Epithelial cell of proximal tubule (primary cell): ENCODE data around the gene VCL. TPM values are rescaled to one million over a fixed set of nuclear protein-coding genes. Genes with fewer than 3 reads are reported as not detected.
A peak's percentile ranks its signal among the peaks of the same experiment; 100 is the strongest.

ENCODE experiments used
- DNase-seq: peaks from one replicate; pipeline ENCODE4 v3.0.0-alpha.2; 2011; ENCODE audit warnings: low read depth
- H3K4me3 ChIP-seq: 2 replicates; pipeline ENCODE4 v1.5.1; 2011; ENCODE audit warnings: low read depth, mild to moderate bottlenecking, low read length
- CTCF ChIP-seq: conservative IDR thresholded peaks from 2 replicates; pipeline ENCODE4 v1.5.1; 2012; ENCODE audit warnings: low read depth, mild to moderate bottlenecking, low read length
- total RNA-seq: library from RNA; depleted of rRNA; stranded (reverse); fragments of >200 nt; gene quantifications from 2 replicates; pipeline ENCODE4 v1.2.3, GENCODE V29; 2015

The VCL gene
- total RNA-seq, 1 donor from 2014 or later: 228 TPM

- DNase-seq: no peak
Observed at GRCh38 chr10:74076961-74077360, 79.0 kb downstream of the VCL start.

GRCh38 chr10:74077416-74077815, 79.5 kb downstream of the VCL start:
- no peak overlapping the region for H3K4me3 ChIP-seq
- DNase-seq: no peak
- no peak for TF ChIP-seq CTCF

More at GRCh38 chr10:74076961-74077360, 79.0 kb downstream of the VCL start:
- TF ChIP-seq CTCF: no peak
- no peak overlapping the region for H3K4me3 ChIP-seq

DNA sequence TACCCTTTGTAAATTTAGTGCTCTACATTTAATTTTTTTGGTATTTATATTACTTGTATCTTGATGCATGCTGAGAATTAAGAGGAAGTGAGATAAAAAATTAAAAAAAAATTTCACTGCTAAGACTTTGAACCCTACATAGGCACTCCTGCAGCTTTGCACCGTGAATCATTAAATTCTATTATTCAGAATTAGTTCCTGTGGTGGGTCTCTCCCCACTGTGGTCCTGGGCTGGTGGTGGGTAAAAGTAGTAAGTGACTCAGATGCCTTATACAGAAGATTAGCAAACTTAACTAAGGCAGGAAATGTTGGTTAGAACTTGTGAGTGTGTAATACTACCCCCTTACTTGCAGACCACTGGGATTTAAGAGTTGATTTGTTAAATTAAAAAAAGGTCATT, 80.1 kb downstream of the VCL start:
- TF ChIP-seq CTCF: no peak
- no peak for DNase-seq
- no peak overlapping the region for H3K4me3 ChIP-seq

DNA sequence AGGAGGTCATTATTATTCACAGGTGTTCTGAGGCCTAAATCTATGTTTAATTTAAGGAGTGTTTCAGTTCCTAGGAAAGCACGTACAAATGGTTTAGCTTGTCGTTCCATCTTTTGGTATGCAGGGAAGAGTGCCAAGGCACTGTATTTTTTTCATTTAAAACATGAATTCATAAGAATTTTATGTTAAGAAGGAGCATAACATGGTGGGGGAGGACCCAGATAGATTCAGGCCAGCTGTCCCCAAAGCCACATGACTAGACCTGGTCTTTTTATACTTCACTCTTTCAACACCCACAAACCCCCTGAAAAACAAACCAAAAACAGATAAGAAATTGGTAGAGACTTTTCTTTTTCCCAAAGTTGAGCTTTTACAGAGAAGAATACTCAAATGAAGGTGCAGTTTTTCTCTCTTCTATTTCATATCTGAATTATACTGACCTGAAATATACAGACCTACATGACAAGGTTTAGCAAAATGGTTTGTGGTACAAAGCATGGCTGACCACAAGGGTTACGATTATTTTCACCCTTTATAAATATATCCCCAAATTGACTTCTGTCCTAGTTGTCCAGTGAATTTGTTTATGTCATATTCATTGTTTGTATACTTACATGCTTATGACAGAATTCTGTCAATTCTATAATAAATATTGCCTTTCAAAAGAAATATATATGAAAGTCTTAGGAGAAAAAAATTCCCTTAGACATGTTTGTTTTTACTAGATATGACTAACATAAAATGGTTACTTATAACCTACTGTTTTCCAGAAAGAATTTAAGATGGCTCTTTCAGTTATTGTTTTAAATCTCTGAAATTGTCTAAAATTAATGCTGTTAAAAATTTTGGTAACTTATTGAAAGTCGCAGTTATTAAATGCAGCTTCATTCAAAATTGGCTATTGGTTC, 81.4 kb downstream of the VCL start:
- no peak overlapping the region for H3K4me3 ChIP-seq
- no peak for TF ChIP-seq CTCF
- DNase-seq: no peak

GRCh38 chr10:74079936-74080590, 82.1 kb downstream of the VCL start:
- no peak for TF ChIP-seq CTCF
- H3K4me3 ChIP-seq: no peak overlapping the region
- DNase-seq: no peak

GRCh38 chr10:74081192-74081803, 83.4 kb downstream of the VCL start:
- TF ChIP-seq CTCF: peak; percentile 91
- DNase-seq: no peak
- no peak overlapping the region for H3K4me3 ChIP-seq
